GM18511 (cell line): ENCODE measurements around the gene ORAI3.

Experiments
- ATAC-seq: cut with Tn5 transposase; IDR thresholded peaks from one replicate; pipeline ENCODE4 v1.9.1; 2021; ENCODE audit warnings: mild to moderate bottlenecking, moderate library complexity; ENCODE audit not compliant: unreplicated experiment

Gene ORAI3

DNA sequence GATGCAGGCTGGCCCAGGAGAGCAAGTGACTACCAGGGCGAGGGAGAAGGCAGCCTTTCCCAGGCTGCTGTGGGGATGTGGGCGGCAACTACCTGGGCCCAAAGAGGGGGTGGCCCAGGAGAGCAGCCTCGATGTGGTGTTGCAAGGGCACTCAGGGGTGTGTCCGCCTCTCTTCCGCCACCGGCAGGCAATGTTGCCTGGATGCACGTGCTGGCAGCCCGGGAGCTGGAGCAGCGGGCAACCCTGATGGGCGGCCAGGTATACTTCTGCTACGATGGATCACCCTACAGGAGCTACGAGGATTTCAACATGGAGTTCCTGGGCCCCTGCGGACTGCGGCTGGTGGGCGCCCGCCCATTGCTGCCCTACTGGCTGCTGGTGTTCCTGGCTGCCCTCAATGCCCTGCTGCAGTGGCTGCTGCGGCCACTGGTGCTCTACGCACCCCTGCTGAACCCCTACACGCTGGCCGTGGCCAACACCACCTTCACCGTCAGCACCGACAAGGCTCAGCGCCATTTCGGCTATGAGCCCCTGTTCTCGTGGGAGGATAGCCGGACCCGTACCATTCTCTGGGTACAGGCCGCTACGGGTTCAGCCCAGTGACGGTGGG, 38.8 kb downstream of the ORAI3 start:
- no peak for ATAC-seq

DNA sequence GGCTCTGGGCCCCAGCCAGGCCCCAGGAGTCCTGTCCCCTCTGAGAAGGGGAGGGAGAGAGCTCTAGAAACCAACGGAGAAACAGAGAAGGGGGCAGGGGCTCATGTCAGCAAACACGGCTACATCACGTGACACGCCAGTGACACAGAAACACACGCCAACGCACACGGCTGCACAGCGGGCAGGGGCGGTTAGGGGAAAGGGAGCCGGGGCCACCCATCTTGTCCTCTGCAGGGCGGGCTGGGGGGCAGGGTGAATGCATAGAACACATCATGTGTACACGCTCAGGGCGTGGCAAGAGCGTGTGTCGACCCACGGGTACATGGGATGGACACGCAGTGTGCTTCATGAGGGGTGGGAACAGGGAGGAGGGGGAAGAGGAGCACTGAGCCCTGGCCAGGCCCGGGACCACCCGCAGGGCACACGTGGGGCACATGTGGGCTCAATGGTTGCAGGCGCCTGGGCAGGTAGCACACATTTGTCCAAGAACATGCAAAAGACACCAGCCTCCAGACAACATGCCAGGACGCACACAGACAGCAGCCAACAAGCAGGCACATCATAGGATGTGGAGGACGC, 40.7 kb downstream of the ORAI3 start:
- no peak for ATAC-seq

DNA sequence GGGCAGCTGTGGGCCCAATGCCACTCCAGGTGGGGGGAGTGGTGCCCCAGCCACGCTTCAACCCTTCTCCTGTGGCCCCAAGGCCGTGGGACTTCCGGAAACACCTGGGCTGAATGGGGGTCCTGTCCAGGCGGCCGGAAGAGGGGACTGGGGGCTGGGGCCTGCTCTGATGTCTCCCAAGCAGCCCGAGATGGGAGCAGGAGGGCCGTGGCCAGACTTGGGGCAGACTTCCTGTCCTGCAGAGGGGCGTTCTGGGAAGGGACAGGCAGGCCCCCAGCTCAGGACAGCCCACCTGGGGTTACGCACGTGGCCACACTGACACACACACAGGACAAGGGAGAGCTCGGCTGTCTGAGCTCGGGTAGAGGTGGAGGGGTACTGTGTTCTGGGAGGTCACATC, 41.2 kb downstream of the ORAI3 start:
- ATAC-seq = no peak

DNA sequence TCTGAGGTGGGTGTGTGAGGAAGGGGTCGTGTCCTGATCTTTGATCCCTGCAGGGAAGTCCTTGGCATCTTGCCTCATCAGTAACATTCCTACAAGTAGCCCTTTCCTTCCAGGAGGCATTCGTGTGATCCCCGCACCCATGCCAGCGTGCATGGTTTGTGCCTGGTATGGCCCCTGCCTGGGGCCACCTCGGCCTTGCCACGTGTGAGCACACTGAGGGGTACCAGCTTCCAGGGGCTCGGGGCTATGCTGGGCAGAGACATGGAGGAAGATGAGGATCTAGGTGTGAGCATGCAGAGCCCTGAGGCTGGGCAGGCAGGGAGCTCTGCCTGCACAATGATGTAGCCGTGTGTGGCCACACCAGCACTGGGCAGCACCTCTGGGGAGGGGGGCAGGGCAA, 42.2 kb downstream of the ORAI3 start:
- no peak for ATAC-seq

DNA sequence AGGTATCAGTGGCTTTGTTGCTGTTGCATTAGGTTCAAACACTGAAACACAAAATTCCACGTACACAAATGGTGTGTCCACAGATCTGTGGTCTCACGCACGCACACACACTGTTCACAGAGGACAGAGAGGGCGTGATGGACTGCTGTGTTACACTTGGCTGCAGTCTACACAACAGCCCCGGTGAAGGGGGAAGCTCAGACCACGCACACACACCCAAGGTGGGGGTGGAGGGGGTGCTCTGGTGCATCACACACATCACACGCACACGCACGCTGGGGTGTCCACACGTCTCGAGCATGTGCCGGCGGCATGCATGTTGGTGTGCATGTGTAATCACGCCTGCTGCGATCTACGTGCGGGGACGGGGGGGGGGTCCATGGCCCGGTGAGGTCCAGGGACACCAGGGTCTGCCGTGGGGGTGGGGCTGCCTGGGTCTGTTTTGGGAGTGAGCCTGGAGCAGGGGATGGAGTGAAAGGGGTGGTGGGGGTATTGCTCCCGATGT, 43.5 kb downstream of the ORAI3 start:
- ATAC-seq = no peak

DNA sequence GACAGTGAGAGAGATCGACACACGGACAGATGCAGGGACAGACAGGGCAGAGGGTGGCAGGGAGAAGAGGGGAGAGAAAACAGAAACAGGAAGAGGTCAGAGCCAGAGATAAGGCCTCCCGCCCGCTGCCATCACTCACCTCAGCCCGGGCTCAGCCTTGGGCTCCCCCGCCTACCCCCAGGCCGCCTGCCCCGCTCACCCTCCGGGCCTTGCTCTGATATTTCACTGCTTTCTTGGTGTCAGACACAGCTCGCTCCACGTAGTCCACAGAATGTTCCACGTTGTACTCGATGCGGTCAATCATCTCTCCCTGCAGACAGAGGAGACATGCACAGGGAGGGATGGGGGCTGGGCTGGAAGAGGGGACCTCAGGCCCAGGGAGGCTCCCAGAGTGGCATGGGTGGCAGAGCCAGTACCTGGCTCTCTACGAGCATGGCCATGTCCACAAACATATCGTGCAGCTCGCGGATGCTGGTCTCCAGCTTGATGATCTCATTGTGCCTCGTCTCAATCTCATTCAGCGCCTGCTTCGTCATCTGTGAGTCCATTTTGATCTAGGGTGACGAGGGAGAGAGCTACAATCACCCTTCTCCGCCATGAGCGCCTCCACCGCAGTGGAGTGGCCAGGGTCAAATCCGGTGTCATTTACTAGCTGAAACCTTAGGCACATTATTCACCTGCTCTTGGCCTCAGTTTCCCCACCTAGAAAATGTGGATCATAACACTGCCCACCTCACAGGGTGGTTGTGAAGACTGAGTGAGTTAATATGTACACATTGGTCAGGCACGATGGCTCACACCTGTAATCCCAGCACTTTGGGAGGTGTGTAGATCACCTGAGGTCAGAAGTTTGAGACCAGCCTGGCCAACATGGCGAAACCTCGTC, 44.3 kb downstream of the ORAI3 start:
- ATAC-seq = no peak

DNA sequence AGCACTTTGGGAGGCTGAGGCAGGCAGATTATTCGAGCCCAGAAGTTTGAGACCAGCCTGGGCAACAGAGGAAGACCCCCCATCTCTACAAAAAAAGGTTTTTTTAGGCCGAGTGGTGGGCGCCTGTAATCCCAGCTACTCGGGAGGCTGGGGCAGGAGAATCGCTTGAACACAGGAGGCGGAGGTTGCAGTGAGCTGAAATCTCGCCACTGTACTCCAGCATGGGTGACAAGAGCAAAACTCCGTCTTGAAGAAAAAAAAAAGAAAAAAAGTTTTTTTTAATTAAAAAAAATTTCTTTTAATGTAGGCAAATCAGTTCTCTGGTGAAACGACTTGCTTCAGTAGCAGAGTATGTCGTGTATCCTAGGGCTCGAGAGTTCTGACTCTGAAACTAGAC, 47.1 kb downstream of the ORAI3 start:
- ATAC-seq = no peak

DNA sequence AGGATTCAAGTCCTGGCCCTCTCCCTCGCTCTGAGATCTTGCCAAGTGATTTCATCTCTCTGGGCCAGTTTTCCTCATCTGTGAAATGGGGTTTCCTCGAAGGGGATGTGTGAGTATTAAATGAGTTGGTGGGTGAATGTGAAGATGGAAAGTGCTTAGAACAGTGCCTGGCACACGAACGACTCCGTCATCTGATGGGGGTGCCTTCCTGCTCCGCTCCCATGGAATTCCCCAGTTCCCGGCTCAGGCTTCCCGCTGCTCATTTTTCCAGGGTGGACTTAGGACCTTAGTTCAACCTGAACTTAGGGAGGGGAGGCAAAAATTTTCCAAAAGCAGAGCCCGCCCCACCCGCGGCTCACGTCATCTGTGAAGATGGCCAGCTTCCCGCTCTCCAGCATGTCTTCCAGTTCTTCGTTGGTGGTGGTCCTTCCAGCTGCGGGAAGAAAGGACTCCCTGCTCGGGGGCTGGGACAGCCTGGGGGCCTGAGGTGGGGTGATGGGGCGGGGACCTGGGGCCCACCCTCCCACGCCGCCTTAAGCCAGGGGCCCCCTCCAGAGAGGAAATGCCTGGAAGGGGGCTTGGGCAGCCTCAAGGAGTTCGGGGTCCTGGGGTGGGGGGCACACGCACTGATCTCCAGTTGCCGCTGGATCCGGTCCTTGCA, 47.6 kb downstream of the ORAI3 start:
- peak; percentile 10 for ATAC-seq

DNA sequence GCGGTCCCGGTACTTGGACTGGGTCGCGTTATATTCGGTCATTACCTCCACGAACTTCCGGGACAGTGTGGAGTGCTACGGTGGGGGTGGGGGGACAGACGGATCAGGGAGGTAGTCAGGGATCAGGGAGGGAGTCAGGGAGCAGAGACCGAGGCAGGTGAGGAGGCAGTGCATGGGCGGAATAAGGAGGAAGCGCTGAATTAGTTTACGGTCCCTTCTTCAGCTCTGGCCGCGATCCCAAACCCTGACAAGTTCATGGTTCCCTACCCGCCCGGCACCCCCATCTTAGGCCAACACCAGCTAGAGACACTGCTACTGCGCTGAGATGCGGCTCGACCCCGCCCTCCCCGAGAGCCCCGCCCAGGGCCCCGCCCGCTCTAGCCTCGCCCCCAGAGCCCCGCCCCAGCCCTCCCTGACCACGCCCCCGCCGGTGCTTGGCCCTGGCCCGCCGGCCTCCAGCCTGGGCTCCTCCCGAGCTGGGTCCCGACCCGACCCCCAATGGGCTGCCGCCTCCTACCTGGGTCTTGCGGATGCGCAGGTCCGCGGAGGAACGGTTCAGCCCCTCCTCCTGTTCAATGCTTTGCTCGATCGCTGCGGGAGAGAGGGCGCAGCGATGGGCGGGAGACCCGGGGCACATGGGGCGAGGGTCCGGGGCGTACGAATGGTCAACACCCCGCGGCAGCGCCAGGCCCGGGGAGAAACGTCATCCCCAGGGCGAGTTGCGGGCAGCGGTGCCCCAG, 48.3 kb downstream of the ORAI3 start:
- ATAC-seq = peak; percentile 89

DNA sequence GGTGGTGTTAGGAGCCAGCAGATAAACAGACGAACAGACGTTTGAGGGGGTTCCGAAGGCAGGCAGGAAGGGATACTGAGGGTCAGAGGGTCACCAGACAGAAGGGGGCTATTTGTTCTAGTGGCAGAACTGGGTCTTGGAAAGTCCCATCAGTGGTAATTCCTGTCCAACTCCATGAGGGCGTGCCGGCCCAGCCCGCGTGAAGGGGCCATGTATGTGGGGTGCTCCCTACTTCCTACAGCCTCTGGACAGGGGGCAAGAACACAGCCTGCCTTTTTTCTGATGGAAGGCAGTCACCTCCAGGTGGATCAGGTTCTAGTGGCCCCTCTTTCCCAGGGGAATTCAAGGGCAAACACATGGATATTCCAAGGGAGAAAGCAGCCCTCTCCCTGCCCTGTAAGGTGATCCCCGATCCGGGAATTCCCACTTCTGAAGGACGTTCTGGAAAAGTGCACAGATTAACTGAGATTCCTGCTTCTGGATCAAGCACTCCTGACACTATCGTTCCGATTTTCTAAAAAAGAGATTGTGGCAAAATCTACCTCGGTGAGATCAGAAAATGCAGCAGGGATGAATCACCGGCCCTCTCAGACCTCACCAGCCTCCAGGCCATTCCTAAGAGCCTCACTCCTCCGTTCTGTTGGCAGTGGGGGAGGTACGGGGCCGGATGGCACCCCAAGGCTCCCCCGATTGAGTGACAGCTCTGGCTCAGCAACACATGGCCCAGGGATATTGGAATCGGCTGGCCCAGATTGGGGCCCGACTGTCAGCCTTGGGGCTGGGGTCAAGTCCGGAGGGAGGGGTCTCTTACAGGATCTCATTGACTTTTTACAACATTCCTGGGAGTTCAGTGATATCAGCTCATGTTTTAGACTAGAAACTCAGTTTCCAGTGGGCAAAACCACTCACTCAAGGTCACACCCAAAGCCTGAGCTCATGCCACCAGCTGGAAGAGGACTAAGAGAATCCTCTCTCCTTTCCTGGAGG, 49.1 kb downstream of the ORAI3 start:
- ATAC-seq = no peak

DNA sequence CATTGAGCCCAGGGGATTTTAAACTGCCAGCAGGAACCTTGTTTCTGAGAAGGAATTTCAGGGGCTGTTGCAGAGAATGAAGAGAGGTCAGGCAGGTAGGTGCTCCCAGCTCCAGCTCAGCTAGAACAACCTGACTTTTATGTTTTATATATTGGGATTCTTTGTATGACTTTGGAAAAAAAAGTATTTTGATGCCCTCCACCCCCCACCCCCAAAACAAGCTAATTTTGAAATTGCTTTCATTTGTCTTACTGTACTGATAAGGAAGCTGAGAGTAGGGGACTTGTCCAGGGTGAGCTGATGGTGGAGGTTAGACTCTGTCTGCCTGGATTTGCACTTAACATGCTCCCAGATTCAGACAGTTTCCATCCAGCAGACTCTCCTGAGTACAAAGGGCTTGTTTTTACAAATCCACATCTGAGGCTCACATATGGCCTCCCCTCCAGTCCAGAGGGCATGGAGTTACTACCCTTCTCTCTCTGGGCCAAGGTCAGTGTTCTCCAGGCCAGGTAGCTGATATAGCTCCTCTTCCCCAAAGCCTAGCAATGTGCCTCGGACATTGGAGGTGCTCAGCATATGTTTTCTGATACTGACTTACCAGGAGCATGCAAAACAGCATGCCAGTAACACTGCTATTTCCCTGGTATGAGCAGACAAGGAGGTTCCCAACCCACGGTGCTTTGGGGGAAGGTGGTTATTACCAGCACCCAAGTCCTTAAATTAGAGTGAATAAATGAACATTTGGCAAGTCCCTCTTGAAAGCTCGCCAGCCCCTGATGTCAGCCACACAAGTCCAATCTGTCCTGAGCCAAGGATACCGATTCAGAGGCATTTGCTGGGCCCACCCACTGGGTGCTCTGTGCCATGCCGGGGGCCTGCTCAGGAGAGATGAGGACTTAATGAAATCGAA, 50.2 kb downstream of the ORAI3 start:
- no peak for ATAC-seq

DNA sequence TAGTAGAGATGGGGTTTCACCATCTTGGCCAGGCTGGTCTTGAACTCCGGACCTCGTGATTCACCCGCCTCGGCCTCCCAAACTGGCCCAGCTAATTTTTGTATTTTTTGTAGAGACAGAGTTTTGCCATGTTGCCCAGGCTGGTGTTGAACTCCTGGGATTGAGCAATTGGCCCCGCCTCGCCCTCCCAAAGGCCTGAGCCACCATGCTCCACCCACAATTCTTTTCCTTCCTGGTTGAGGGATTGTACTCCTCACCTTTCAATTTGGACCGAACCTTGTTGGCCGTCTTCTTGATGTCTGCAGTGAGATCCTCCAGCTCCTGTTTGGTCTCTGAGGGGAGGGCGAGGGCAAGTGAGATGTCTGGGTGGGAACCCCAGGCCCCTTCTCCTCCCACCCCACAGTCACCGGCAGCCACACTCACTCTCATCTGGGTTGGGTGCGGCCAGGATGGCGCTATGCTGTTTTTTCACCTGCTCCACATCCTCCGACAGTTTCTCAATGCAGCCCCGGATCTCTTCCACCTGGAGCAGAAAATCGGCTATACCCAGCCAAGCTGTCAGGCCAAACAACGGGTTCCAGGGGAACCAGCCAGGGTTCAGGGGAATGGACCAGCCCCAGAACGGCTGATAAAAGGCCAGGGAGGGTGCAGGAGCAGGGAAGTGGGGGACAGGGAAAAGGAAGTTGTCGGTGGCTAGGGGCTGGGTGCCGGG, 52.0 kb downstream of the ORAI3 start:
- ATAC-seq = no peak

DNA sequence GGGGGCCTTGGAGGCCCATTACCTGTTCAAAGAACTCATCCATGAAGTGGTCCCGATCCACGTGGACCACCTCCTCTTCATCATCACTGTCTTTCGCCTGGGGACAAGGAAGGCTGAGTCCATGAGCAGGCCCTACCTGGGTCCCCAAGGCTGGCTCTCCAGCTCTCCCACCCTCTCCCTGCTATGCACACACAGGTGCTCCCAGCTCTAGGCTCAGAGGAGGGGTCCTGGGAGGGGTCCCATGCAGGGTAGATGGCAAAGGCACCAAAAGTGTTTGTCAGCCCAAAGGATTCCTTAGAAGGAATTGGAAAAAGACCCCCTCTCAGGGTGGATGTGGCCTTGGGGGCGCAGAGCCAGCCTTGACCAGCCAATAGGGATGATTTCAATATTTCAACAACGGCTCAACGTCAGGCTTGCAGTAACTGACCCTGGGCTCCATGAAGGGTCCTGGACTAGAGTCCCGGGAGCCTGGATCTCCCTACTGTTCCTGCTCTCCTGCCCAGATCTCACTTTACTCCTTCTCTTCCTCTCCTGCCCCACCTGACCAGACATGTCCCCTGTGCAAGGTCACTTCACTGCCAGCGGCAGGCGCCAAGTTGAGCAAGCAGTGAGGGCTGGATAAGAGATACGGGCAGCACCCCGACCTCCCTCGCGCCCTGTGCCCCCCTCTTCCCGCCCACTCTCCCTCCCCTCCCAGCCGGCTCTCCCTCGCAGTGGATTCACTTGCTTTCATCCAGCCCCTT, 52.8 kb downstream of the ORAI3 start:
- no peak for ATAC-seq

DNA sequence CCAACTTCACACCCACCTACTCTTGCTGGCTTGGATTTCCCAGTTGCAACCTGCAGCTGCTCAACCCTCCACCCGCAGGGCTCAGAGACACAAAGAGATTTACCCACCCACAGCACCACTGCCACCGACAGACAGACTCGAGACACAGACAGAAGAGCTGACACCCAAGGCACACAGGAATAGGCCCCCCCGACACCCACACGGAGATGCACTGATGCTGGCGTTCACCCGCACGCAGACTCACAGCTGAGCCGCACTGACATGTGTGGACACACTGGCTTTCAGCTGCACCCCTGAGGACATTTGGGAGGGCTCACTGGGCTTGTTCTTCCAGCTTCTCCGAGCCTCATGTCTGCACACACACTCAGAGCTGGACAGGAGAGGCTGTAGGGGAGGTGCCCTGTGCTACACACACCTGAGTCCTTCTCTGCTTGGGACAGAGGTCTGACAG, 53.4 kb downstream of the ORAI3 start:
- ATAC-seq = no peak

DNA sequence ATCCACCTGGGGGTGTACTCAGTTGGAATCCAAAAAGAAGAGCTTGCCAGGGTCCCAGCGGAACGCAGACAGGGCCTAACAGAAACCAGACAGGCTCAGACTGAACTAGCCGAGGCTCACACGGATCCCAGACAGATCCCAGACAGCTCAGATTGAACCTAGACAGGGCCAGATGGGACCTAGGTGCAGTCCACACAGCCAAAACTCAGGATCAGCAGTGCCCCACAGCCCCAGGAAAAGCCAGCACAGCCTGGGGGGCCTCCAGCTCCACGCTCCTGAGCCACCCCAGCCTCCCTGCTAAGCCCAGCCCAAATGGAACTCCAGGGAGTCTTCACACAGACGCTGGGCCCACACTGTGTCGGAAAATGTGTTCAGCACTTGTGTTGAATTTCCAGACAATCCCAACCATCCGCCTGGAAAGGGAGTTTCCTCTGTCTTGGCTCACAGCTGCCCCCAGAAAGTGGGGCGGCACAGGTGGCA, 54.0 kb downstream of the ORAI3 start:
- no peak for ATAC-seq

DNA sequence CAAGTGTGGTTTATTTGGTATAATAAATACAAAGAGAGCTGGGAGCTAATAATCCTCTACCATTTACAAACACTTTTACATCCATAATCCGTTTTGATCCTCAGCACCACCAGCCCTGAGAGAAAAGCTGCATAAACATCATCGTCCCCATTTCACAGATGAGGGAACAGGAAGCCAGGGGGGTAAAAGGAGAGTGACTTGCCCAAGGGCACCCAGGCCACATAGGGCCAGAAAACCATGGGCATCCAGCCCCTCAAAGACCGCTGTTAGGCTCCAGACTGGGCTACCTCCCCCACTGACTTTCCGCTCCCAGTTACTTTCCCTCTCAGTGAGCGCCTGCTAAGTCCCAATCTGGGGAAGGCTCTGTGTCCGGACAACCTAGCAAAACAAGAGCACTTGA, 54.9 kb downstream of the ORAI3 start:
- ATAC-seq = no peak
